Right renal cortex interstitium (tissue), 3 donors: ENCODE measurements around the gene LRP6. TPM values are rescaled to one million over a fixed set of nuclear protein-coding genes. Genes with fewer than 3 reads are reported as not detected.
A peak's percentile ranks its signal among the peaks of the same experiment; 100 is the strongest.
"Not testable (repeated sequence)": the region's sequence is repeated elsewhere in the genome, so short reads cannot be mapped to it uniquely, and the experiment has no call there.

Source experiments
- DNase-seq, 3 donors: peaks; one replicate each; pipeline ENCODE4 v3.0.0-alpha.2; 2013; ENCODE audit warnings: low read depth in 3 of 3, low spot score in 2 of 3
- polyA plus RNA-seq, 3 donors: library from polyadenylated mRNA; unstranded; fragments of 120-200 nt; gene quantifications; one replicate each; pipeline ENCODE4 v1.2.1, GENCODE V29; 2013; ENCODE audit not compliant: insufficient read length in 3 of 3

LRP6 gene
- 10 to 100 TPM; 60.3 to 66.9 (median 64.4) TPM for polyA plus RNA-seq

DNA sequence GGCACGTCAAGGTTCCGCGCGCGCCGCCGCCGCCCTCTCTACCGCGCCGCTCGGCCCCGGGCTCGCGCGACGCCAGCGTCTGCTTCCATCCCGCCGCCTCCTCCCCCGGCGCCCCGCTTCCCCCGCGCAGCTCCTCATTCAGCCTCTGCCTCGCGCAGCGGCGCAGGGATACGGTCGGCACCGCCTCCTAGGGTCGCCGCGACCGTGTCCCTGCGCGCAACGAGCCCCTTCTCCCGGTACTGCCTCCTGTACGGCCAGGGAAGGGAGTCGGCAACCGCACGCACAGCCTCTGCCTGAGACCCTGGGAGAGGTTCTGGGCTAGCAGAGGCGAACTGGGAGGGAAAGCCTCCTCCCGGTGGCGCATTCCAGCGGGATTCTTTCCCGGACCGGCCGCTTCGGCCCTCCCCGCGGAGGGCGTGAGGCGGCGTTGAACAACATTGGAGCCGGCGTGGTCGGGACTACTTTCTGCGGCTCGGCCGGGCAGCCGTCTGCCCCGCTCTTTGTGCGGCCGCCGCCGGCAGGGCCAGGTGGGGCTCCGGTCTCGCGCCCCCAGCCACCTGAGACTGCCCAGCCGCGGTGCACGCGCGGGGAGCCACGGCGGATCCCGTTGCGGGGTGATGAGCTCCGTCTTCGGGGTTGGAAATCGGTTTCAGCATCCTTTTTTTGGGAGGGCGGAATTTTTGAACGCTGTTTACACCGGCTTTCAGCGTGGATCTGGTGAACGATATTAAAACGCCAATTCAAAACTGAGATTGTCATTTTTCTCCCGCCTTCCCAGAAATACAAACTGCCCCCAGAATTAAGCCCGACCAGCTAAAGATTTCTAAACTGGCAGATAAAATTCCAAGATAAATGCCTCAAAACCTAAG lies at the start of gene LRP6:
Gene LRP6, minus strand, starts transcription at position 172 of the 869 bp plus-strand sequence. CDS start 309 bp downstream, outside the sequence.
- peak; percentile 87 to 90 (median 90) for DNase-seq

GRCh38 chr12:12315838-12316237 lies 49.0 kb upstream of the LRP6 start:
- DNase-seq = no peak

- not testable (repeated sequence) for DNase-seq
These were observed 43.9 kb upstream of the LRP6 start for GRCh38 chr12:12310695-12311094.

DNA sequence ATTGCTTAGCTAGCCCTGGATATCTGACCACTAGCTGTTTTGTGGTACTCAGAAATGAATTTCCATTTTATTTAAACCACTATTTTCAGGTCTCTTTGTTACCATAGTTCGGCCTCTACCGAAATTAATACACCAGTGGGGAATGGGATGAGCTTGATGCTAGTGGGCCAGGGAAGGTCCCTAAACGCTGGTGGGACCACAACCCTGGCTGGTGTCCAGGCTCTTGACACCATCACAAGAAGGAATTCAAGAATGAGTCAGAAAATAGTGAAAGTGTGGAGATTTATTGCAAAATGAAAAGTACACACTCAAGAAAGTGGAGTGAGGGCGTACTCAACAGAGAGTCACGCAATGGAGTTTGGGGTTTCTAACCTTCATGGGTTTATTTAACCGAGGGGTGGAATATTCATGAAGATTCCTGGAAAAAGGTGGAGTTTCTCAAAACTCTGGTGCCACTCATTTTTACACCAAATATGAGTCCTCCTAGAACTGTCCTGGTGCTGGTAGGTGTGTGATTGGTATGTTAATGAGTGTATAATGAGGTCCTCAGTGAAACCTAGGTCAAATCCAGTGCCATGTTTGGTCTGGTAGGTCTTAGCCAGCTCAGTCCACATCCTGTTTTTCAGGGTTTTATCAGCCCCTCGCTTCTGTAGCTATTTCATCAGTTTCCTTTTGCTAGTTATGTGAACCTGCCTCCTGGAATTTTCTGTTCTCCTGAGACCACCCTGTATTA lies 38.9 kb upstream of the LRP6 start:
- DNase-seq = no peak

DNA sequence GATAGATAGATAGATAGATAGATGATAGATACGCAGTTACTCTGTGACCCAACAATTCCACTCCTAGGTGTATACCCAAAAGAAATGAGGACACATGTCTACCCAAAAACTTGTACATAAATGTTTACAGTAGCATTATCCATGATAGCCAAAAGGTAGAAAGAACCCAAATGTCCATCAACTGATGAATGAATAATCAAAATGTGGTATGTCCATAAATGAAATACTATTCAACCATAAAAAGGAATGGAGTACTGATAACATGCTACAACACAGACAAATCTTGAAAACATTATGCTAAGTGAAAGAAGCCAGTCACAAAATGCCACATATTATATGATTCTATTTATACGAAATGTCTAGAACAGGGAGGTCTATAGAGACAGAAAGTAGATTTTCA lies 36.1 kb upstream of the LRP6 start:
- no peak for DNase-seq

DNA sequence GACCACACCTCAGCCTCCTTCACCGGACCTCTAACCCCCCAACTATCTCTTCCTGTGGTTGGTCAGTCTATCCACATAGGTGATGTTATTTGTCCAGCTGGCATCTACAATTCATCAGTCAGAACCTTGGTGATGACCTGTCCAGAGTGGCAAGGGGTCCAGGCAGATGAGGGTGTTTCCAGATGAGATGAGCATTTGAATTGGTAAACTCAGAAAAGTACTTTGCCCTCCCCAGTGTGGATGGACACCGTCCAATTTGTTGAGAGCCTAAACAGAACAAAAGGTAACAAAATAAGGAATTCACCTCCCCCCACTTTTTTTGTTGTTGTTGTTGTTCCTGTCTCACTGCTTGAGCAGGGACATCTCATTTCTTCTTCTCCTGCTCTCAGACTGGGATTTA lies 34.3 kb upstream of the LRP6 start:
- no peak for DNase-seq

GRCh38 chr12:12297201-12297830 lies 30.5 kb upstream of the LRP6 start:
- DNase-seq = no peak

DNA sequence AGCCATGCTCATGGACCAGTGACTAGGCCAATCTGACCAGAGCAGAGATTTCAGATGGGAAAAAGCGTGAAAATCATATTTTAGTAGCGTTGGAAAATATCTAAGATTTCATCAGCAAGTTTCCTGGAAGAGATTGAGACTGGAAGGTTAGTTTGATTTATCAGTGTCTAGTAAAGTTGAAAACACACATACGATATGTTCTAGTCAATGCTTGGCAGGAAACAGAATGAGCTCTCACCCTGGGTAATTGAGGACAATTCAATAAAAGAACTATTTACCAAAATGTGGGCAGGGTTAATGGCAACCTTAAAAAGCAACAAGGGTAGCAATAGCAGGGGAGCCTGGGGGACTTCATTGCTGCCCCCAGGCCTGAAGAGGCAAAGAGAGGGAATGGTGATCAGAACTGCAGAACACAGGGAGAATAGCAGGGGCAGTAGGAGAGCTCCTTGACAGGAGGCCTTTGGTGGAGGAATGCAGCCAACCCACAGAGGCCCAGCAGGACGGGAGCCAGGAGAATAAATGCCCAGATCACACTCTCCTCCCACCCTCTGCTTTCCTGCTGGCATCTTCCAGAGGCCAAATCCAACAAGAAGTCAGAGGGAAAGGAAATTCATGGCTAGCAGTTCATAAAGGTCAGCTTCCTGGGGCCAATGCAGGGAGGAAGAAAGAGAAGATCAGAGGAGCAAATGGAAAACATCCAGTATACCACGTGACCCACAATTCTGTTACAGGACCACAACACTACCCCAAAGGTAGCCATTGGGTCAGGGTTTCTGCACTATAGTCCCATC lies 27.6 kb upstream of the LRP6 start:
- no peak for DNase-seq

DNA sequence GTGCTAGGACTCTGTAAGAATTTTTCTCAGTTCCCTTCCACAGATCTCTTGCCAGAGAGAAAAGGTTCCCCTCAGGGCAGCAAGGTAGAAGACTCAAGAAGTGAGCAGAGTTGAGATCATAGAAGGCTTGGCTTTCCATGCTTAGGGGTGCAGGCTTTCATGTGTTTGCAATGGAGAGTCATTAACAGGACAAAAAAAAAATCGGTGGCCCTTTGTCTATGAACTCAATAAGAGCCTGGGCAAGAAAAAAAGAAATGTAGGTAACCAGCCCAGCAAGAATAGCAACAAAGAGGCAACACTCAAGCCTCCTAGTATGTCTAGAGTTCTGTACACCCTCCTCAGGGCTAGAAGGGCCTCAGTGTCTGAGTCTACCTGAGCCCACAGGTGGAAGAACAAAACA lies 23.4 kb upstream of the LRP6 start:
- DNase-seq = no peak

GRCh38 chr12:12286441-12286840 lies 19.6 kb upstream of the LRP6 start:
- DNase-seq = no peak

GRCh38 chr12:12282761-12283425 lies 16.0 kb upstream of the LRP6 start:
- no peak for DNase-seq

DNA sequence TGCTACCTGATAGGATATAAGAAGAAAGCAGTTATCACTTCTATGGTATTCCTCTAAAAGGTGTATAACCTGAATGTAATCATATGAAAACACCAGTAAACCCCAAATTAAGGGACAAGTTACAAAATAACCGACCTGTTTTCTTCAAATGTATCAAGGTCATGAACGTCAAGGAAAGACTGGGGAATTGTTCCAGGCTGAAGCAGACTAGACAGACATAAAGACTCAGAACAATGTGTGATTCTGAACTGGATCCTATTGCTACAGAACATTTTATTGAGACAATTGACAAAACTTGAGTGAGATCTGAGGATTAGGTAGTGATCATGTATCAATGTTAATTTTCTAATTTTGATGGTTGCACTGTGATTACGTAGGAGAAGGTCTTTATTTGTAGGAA lies 15.4 kb upstream of the LRP6 start:
- no peak for DNase-seq

DNA sequence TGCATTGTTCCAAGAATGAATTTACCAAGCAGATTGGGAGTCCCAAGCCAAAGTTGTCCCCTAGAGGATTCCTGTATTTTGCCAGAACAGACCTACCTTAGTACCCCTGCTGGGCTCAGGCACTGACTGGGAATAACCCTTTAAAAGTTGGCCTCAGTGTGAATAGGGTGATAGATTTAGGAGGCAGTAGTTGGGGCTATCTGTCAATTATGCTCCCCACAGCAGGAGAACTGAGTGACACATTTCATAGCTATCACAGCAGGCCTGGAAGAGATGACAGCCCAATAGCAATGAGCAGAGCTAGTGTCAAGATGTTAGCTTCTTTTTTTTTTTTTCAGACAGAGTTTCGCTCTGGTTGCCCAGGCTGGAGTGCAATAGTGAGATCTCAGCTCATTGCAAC lies 14.3 kb upstream of the LRP6 start:
- no peak for DNase-seq

DNA sequence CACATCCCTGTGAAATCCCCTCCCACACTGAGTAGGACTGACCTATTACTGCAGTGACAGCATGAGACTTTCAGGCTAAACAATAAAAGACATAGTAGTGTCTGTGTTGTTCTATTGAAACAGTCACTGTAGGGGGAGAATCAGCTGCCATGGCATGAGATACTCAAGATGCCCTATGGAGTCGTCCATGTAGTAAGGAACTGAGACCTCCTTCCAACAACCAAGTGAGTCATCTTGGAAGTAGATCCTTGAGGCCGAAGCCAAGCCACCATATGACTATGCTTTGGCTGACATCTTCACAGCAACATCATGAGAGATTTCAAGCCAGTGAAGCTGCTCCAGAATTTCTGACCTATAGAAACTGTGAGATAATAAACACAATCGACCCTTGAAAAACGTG lies 12.1 kb upstream of the LRP6 start:
- no peak for DNase-seq

GRCh38 chr12:12275874-12276273 lies 9.0 kb upstream of the LRP6 start:
- DNase-seq = no peak

GRCh38 chr12:12273291-12273957 lies 6.6 kb upstream of the LRP6 start:
- DNase-seq = no peak

DNA sequence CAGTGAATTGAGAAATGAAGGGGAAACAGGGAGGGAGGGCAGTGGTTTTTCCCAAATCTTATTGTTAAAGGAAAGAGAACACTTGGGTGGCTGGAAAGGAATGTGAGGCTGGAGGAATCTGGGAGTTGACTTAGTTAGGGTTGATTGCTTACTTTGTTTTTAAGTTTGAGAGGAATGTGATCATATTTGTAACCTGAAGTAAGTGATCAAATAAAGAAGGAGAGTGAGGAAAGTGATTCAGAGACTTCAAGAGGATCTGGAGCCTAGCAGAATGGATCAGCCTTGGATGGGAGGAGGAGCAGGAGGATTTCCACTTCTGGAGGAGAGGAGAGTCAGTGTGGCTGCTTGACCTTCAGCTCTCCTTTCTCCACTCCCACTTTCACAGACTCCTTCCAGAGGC lies 6.0 kb upstream of the LRP6 start:
- no peak for DNase-seq

- DNase-seq = no peak
These were observed 3.4 kb upstream of the LRP6 start for GRCh38 chr12:12270226-12270625.

DNA sequence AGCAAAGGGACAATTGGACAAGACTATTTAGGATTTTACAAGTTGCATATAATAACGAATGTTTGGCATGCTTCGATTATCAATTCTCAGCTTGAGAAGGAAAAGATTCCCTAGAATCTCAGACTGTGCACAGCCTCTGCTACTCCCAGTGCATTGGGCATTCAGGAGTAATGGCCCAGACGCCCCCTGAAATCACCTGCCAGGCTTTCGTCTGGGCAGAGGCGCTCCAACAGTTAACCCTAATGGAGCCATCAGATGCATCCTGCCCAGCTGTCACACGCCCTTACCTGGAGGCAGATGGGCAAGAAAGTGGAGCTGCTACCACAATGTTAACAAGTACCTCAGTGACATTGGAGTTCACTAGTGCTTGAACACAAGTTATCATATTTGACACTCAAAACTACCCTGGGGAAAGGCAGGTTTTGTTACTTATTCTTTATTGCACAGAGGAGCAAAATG lies 927 bp upstream of the LRP6 start:
- DNase-seq = no peak
